Neural progenitor cell (in vitro differentiated cells): ENCODE results near the gene CACNA1C.
"Not testable (repeated sequence)": the region's sequence is repeated elsewhere in the genome, so short reads cannot be mapped to it uniquely, and the experiment has no call there.

Source experiments
- EZH2 ChIP-seq: fragments of 200-600 bp; sonication (generic); IDR thresholded peaks from 2 replicates; pipeline ENCODE4 v1.6.1; 2017; ENCODE audit warnings: antibody characterized with exemption, mild to moderate bottlenecking, moderate library complexity
- EZH2phosphoT487 ChIP-seq: fragments of 200-600 bp; sonication (generic); IDR thresholded peaks from 2 replicates; pipeline ENCODE4 v1.6.1; 2017; ENCODE audit warnings: antibody characterized with exemption
- TF ChIP-seq, protein P1 (sequence below): fragments of 200-600 bp; sonication (generic); IDR thresholded peaks from 2 replicates; pipeline ENCODE4 v1.5.1; 2017; ENCODE audit warnings: antibody characterized with exemption, mild to moderate bottlenecking

DNA sequence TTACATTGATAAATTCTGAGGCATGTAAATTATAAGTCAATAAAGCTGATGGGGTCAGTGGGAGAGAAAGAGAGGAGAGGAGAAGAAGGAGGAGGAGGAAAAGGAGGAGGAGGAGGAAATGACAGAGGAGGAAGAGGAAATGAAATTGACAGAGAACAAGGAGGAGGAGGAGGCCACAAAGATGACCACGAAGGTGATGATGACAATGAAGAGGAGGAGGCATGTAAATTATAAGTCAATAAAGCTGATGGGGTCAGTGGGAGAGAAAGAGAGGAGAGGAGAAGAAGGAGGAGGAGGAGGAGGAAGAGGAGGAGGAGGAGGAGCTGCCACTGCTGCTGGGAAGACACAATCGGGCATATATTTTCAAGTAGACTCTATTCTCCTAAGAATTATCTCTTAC is 438.6 kb downstream of the CACNA1C start:
- TF ChIP-seq, protein P1, sequence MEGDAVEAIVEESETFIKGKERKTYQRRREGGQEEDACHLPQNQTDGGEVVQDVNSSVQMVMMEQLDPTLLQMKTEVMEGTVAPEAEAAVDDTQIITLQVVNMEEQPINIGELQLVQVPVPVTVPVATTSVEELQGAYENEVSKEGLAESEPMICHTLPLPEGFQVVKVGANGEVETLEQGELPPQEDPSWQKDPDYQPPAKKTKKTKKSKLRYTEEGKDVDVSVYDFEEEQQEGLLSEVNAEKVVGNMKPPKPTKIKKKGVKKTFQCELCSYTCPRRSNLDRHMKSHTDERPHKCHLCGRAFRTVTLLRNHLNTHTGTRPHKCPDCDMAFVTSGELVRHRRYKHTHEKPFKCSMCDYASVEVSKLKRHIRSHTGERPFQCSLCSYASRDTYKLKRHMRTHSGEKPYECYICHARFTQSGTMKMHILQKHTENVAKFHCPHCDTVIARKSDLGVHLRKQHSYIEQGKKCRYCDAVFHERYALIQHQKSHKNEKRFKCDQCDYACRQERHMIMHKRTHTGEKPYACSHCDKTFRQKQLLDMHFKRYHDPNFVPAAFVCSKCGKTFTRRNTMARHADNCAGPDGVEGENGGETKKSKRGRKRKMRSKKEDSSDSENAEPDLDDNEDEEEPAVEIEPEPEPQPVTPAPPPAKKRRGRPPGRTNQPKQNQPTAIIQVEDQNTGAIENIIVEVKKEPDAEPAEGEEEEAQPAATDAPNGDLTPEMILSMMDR: not testable (repeated sequence)
- not testable (repeated sequence) for TF ChIP-seq EZH2phosphoT487, EZH2
